ENCODE data around the gene ACTG2. TPM values are rescaled to one million over a fixed set of nuclear protein-coding genes. Genes with fewer than 3 reads are reported as not detected.

ACTG2 gene
- total and polyA plus RNA-seq, 10 of the 15 experiments (the other 5 are each of a cell fraction or from before 2014, with no cell fraction given) = 0.06 to 0.97 (median 0.12) TPM; not detected in 7

GRCh38 chr2:73913414-73914054 lies 20.7 kb downstream of the ACTG2 start (continued):
- no peak for TF ChIP-seq ZNF687 (IDR thresholded peaks at IDR 0.05)
- TF ChIP-seq ATF7 (IDR thresholded peaks at IDR 0.05; ENCODE audit: low read depth) = no peak
- TF ChIP-seq POU2F2 (IDR thresholded peaks at IDR 0.05; ENCODE audit: borderline replicate concordance, low read depth, low read length) = no peak
- no peak for TF ChIP-seq EZH2 (IDR thresholded peaks at IDR 0.05; ENCODE audit: borderline replicate concordance, control insufficient read depth, low read depth, low read length)
- TF ChIP-seq RCOR1 (conservative IDR thresholded peaks at IDR 0.05; ENCODE audit: low read depth, low read length) = no peak
- TF ChIP-seq SUZ12 (IDR thresholded peaks at IDR 0.05; ENCODE audit: unreplicated experiment) = no peak

DNA sequence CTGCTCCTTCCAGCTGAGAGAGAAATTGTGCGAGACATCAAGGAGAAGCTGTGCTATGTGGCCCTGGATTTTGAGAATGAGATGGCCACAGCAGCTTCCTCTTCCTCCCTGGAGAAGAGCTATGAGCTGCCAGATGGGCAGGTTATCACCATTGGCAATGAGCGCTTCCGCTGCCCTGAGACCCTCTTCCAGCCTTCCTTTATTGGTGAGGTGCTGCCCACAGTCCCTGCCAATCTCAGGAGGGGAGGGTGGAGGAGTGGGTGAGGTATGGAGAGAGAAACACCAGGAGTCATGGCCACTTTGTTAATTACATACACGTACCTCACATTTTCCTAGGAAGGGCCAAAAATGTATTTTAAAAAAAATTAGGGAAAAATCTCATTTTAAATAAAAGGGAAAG lies 21.9 kb downstream of the ACTG2 start:
- SMC1A ChIA-PET (ENCODE audit: uncharacterized antibody, unreplicated experiment) = interaction anchor here (1.2 kb wide), 1 partner anchor 153 kb away, joined by 4 read pairs; no protein-coding TSS in a partner anchor
- FAIRE-seq = no peak
- TF ChIP-seq ASH2L (IDR thresholded peaks at IDR 0.05; ENCODE audit: borderline replicate concordance, low read depth) = no peak
- no peak for TF ChIP-seq RB1 (IDR thresholded peaks at IDR 0.05; ENCODE audit: borderline replicate concordance)
- no peak for TF ChIP-seq POLR2AphosphoS5 (IDR thresholded peaks at IDR 0.05; ENCODE audit: low read length)
- no peak for TF ChIP-seq KAT2A (conservative IDR thresholded peaks at IDR 0.05; ENCODE audit: control insufficient read depth, low read depth, low read length)
- TF ChIP-seq JUNB (IDR thresholded peaks at IDR 0.05) = no peak
- no peak for TF ChIP-seq RAD51 (IDR thresholded peaks at IDR 0.05)
- no peak for TF ChIP-seq MAX (IDR thresholded peaks at IDR 0.05; ENCODE audit: low read depth, low read length)
- no peak for TF ChIP-seq YBX1 (IDR thresholded peaks at IDR 0.05)
- no peak for TF ChIP-seq ZNF274 (IDR thresholded peaks at IDR 0.05; ENCODE audit: insufficient read depth, insufficient read length)
- TF ChIP-seq BRCA1 (IDR thresholded peaks at IDR 0.05; ENCODE audit: low read depth, low read length) = no peak
- no peak for TF ChIP-seq NR2C2 (IDR thresholded peaks at IDR 0.05; ENCODE audit: borderline replicate concordance, control insufficient read depth, insufficient read length, low read depth)
- no peak for TF ChIP-seq ZNF24 (IDR thresholded peaks at IDR 0.05)
- TF ChIP-seq USF1 (IDR thresholded peaks at IDR 0.05; ENCODE audit: borderline replicate concordance, extremely low read length, insufficient read depth, low read depth, low read length) = no peak
- TF ChIP-seq TCF7 (IDR thresholded peaks at IDR 0.05; ENCODE audit: borderline replicate concordance) = no peak

More for the DNA sequence above, 21.9 kb downstream of the ACTG2 start:
- ATAC-seq (no peak), DNase-seq (ENCODE audit: low read depth, low spot score) (no peak)
- no peak overlapping the region for H3K9ac ChIP-seq (ENCODE audit: control insufficient read depth, insufficient read depth, low read length)
- RAD21 ChIA-PET (ENCODE audit: unreplicated experiment) = interaction anchor here (2.2 kb wide), 1 partner anchor 74 kb away, joined by 7 read pairs; no protein-coding TSS in a partner anchor
- BruUV-seq (replicated peaks) = no TSS peak
- no peaks in the 10 kb centered on the region for H3K36me3 ChIP-seq (ENCODE audit: control insufficient read depth in 2 of 2, insufficient read depth in 2 of 2, low read length in 1 of 2)
- no peak overlapping the region for H3K4me3 ChIP-seq
- no peaks in the 10 kb centered on the region for H3K79me2 ChIP-seq (ENCODE audit: control insufficient read depth, insufficient read depth, low read length)
- 54% methylated on average over 4 of the region's 4 CpGs for WGBS (ENCODE audit: insufficient coverage, insufficient replicate concordance, low lambda C conversion rate, missing lambda C conversion rate)
- POLR2A ChIA-PET = no interaction called here
- intact Hi-C loops (cut with micrococcal nuclease; ENCODE audit: unreplicated experiment) = no loop called here
- H3K4me2 ChIP-seq (ENCODE audit: control insufficient read depth, insufficient read depth) = no peak overlapping the region
- H3K4me1 ChIP-seq (ENCODE audit: control insufficient read depth, insufficient read depth, low read length) = no peaks in the 10 kb centered on the region
- H3K27me3 ChIP-seq (replicated peaks in 1 of 2; ENCODE audit: control insufficient read depth in 2 of 2, insufficient read depth in 2 of 2, low read length in 1 of 2) = no peaks in the 10 kb centered on the region
- H3K27ac ChIP-seq (ENCODE audit: control insufficient read depth, insufficient read depth) = no peak overlapping the region
- no peaks in the 10 kb centered on the region for H3K9me3 ChIP-seq (replicated peaks; ENCODE audit: control insufficient read depth, insufficient read depth, low read length)
- H4K20me1 ChIP-seq (ENCODE audit: control insufficient read depth, insufficient read depth) = no peaks in the 10 kb centered on the region
- CTCF ChIA-PET = interaction anchor here (0.9 kb wide), 1 partner anchor 81 kb away, joined by 4 read pairs; no protein-coding TSS in a partner anchor
- H2AFZ ChIP-seq (ENCODE audit: control insufficient read depth, low read depth, low read length) = no peak overlapping the region
- in situ Hi-C loops (cut with MboI) = no loop called here
